Chondrocyte (in vitro differentiated cells): ENCODE data around the gene SPINK14. TPM values are rescaled to one million over a fixed set of nuclear protein-coding genes. Genes with fewer than 3 reads are reported as not detected.

Source experiments
- DNase-seq: peaks from one replicate; pipeline ENCODE4 v3.0.0; 2021; ENCODE audit warnings: mixed read lengths, low spot score
- H3K27ac Mint-ChIP-seq: one replicate; pipeline ENCODE4 v1.8.0; 2021; ENCODE audit warnings: mild to moderate bottlenecking, moderate library complexity, mixed read lengths; ENCODE audit not compliant: unreplicated experiment
- H3K27me3 Mint-ChIP-seq: 2 replicates; pipeline ENCODE4 v1.8.0; 2021; ENCODE audit warnings: low read depth, mixed read lengths
- H3K36me3 Mint-ChIP-seq: 2 replicates; pipeline ENCODE4 v1.8.0; 2021; ENCODE audit warnings: low read depth, mixed read lengths
- H3K4me1 Mint-ChIP-seq: 2 replicates; pipeline ENCODE4 v1.8.0; 2021; ENCODE audit warnings: low read depth, mild to moderate bottlenecking, mixed read lengths
- H3K4me3 Mint-ChIP-seq: one replicate; pipeline ENCODE4 v1.8.0; 2021; ENCODE audit warnings: mild to moderate bottlenecking, moderate library complexity, mixed read lengths; ENCODE audit not compliant: unreplicated experiment
- H3K9me3 Mint-ChIP-seq: 2 replicates; pipeline ENCODE4 v1.8.0; 2021; ENCODE audit warnings: low read depth, mixed read lengths
- total RNA-seq: library from RNA; stranded (reverse); gene quantifications from 3 replicates; pipeline ENCODE4 v1.2.1, GENCODE V29; 2021
- TF ChIP-seq, protein P1 (sequence below): fragments of 200-600 bp; sonication (generic); IDR thresholded peaks from 2 replicates; pipeline ENCODE4 v1.5.0; 2021; ENCODE audit warnings: antibody characterized with exemption, mild to moderate bottlenecking, moderate library complexity

The SPINK14 gene
- total RNA-seq, 1 donor from 2014 or later, result not detected

DNA sequence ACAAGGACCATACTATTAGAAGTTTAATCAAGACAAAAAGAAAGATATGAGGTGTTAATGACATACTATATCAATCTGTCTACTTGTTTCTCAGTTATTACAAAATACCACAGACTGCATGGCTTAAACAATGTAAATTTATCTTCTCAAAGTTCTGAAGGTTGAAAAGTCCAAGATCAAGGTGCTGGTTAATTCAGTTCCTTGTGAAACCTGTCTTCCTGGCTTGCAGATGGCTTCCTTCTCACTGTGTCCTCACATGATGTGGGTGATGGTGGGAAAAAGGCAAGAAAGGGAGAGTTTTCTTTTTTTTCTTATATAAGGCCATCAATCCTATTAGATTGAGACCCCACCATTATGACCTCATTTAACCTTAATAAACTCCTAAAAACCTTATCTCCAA lies 15.6 kb upstream of the SPINK14 start:
- Mint-ChIP-seq H3K27me3 (peaks cover 7% of the 10 kb centered on the region), H3K27ac (no peak overlapping the region)

DNA sequence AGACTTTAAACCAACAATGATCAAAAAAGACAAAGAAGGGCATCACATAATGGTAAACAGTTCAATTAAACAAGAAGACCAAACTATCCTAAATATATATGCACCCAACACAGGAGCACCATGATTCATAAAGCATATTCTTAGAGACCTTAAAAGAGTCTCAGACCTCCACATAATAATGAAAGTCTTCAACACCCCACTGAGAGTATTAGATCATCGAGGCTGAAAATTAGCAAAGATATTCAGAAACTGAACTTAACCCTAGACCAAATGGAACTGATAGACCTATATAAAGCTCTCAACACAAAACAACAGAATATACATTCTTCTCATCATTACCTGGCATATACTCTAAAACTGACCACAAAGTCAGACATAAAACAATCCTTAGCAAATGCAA lies 11.7 kb upstream of the SPINK14 start:
- TF ChIP-seq, protein P1, sequence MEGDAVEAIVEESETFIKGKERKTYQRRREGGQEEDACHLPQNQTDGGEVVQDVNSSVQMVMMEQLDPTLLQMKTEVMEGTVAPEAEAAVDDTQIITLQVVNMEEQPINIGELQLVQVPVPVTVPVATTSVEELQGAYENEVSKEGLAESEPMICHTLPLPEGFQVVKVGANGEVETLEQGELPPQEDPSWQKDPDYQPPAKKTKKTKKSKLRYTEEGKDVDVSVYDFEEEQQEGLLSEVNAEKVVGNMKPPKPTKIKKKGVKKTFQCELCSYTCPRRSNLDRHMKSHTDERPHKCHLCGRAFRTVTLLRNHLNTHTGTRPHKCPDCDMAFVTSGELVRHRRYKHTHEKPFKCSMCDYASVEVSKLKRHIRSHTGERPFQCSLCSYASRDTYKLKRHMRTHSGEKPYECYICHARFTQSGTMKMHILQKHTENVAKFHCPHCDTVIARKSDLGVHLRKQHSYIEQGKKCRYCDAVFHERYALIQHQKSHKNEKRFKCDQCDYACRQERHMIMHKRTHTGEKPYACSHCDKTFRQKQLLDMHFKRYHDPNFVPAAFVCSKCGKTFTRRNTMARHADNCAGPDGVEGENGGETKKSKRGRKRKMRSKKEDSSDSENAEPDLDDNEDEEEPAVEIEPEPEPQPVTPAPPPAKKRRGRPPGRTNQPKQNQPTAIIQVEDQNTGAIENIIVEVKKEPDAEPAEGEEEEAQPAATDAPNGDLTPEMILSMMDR, result no peak
- Mint-ChIP-seq H3K4me1 (no peaks in the 10 kb centered on the region), H3K9me3 (peaks cover 15% of the 10 kb centered on the region), H3K27me3 (peaks cover 7% of the 10 kb centered on the region), H3K27ac (no peak overlapping the region), H3K36me3 (no peaks in the 10 kb centered on the region), H3K4me3 (no peak overlapping the region)
- no peak for DNase-seq

More for the DNA sequence above, 15.6 kb upstream of the SPINK14 start:
- Mint-ChIP-seq H3K9me3 (peaks cover 15% of the 10 kb centered on the region), H3K4me1 (no peaks in the 10 kb centered on the region), H3K4me3 (no peak overlapping the region), H3K36me3 (no peaks in the 10 kb centered on the region)
- DNase-seq, result no peak
- TF ChIP-seq, protein P1, result no peak

DNA sequence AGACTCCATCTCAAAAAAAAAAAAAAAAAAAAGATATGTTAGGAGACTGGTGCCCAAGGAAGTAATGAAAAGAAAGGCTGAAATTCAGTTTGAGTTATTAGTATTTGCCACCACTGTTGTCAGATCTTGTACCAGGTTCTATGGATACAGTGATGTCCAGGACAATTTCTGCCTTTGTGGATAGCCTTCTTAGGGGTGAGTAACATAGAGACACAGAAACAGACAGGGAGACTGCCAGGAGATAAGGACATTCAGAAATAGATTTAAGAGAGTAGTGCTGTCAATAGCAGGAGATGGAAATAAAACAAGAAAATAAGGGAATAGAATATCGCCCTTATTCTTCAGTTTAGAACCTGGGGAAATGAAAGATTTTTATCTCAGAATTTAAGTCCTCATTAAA lies 6.3 kb upstream of the SPINK14 start:
- Mint-ChIP-seq H3K4me3 (no peak overlapping the region), H3K36me3 (no peaks in the 10 kb centered on the region), H3K27ac (no peak overlapping the region), H3K27me3 (peaks cover 14% of the 10 kb centered on the region), H3K9me3 (peaks cover 1% of the 10 kb centered on the region), H3K4me1 (no peaks in the 10 kb centered on the region)
- no peak for DNase-seq
- TF ChIP-seq, protein P1, result no peak

DNA sequence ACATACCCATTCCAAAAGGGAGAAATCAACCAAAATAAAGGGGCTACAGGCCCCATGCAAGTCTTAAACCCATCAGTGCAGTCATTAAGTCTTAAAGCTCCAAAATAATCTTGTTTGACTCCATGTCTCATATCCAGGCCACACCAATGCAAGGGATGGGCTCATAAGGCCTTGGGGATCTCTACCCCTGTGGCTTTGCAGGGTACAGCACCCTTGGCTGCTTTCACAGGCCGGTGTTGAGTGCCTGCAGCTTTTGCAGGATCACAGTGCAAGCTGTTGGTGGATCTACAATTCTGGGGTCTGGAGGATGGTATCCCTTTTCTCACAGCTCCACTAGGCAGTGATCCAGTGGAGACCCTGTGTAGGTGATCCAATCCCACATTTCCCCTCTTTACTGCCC lies 5.0 kb upstream of the SPINK14 start:
- DNase-seq, result no peak
- Mint-ChIP-seq H3K27ac (no peak overlapping the region), H3K36me3 (no peaks in the 10 kb centered on the region), H3K27me3 (peaks cover 18% of the 10 kb centered on the region), H3K4me3 (no peak overlapping the region), H3K4me1 (no peaks in the 10 kb centered on the region), H3K9me3 (no peaks in the 10 kb centered on the region)
- TF ChIP-seq, protein P1, result no peak

DNA sequence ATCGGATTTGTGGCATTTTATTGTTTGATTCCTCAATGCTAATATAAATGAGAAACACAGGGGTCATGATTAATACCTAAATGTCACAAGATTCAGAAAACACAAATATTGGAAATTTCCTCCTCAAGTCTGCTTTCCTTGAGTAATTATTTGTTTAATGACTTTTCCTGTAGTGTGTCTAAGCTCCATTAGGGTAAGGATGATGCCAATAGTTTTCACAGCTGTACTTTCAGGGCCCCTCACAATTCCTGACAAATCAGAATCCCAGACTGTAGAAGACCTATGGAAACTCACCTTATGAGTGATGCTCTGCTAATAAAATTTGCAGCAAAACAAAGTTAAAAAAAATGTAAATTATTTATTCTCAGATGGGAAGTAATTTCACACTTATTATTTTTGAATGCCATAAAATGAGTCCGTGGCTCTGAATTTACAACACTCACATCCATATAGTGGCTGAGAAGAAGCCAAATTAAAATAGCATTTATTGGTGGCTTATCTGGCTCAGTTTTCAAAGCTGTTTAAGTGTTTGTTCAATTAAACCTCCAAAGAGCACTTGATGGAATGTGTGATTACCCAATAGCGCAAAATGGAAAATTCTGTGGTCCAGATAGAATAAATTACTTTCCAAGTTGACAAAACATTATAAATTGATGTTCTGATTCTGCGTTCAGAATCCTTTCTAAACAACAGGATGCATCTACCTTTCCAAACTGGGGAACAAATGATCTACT lies 1.6 kb upstream of the SPINK14 start:
- H3K9me3 Mint-ChIP-seq, result no peaks in the 10 kb centered on the region
- no peaks in the 10 kb centered on the region for H3K4me1 Mint-ChIP-seq

More for the DNA sequence above, 1.6 kb upstream of the SPINK14 start:
- Mint-ChIP-seq H3K4me3 (no peak overlapping the region), H3K27me3 (peaks cover 23% of the 10 kb centered on the region), H3K36me3 (no peaks in the 10 kb centered on the region), H3K27ac (no peak overlapping the region)
- TF ChIP-seq, protein P1, result no peak
- no peak for DNase-seq
